ENCODE results near the gene FUT8. TPM values are rescaled to one million over a fixed set of nuclear protein-coding genes. Genes with fewer than 3 reads are reported as not detected.

The FUT8 gene
- total RNA-seq, 1 donor from 2014 or later = 18.1 TPM

DNA sequence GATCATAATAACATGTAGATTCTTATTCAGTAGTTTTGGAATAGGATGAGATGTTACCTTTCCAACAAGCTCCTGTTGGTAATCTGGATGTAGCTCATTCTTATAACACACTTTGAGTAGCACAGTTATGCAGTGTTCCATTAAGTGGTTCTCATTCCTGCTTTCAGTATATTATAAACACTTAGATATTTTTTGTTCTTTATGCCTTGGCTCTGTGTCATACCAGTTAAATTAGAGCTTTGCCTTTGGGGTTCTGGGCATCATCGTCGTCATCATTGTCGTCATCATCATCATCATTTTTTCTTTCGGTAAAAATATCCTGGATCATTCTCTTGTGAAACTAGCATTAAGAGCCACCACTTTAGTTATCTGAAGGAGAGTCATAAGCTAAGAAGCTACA is 87.5 kb downstream of the FUT8 start:
- peaks cover 4% of the 10 kb centered on the region for H3K9me3 Mint-ChIP-seq (ENCODE audit: low read depth)
- H3K27me3 Mint-ChIP-seq (ENCODE audit: low read depth) = no peaks in the 10 kb centered on the region
- H3K27ac Mint-ChIP-seq (ENCODE audit: unreplicated experiment) = no peak overlapping the region
- no peak overlapping the region for H3K4me3 Mint-ChIP-seq (ENCODE audit: unreplicated experiment)
- TF ChIP-seq, protein P1, sequence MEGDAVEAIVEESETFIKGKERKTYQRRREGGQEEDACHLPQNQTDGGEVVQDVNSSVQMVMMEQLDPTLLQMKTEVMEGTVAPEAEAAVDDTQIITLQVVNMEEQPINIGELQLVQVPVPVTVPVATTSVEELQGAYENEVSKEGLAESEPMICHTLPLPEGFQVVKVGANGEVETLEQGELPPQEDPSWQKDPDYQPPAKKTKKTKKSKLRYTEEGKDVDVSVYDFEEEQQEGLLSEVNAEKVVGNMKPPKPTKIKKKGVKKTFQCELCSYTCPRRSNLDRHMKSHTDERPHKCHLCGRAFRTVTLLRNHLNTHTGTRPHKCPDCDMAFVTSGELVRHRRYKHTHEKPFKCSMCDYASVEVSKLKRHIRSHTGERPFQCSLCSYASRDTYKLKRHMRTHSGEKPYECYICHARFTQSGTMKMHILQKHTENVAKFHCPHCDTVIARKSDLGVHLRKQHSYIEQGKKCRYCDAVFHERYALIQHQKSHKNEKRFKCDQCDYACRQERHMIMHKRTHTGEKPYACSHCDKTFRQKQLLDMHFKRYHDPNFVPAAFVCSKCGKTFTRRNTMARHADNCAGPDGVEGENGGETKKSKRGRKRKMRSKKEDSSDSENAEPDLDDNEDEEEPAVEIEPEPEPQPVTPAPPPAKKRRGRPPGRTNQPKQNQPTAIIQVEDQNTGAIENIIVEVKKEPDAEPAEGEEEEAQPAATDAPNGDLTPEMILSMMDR (IDR thresholded peaks at IDR 0.05) = no peak
- no peaks in the 10 kb centered on the region for H3K36me3 Mint-ChIP-seq (ENCODE audit: low read depth)
- H3K4me1 Mint-ChIP-seq (ENCODE audit: low read depth) = peaks cover 7% of the 10 kb centered on the region
- DNase-seq (ENCODE audit: low spot score) = no peak

DNA sequence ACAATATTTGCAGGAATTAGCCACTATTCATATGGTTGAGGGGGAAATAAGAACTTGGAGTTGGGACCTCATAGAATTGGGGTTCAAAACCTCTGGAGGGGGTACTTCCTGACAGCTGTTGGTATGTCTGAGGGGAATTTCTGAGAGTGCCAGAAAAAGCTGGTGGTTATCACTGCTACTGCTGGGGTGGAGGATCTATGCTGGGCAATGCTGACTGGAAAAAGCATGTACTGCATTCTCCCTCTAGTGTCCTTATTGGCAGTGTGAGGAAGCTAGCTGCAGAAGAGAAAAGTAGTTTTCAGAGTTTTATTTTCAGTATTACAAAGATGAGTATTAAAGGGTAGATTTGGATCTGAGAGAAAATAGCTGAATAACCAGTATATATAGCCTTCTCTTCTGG is 88.8 kb downstream of the FUT8 start:
- no peak overlapping the region for H3K4me3 Mint-ChIP-seq (ENCODE audit: unreplicated experiment)
- no peaks in the 10 kb centered on the region for H3K27me3 Mint-ChIP-seq (ENCODE audit: low read depth)
- no peak overlapping the region for H3K27ac Mint-ChIP-seq (ENCODE audit: unreplicated experiment)
- H3K4me1 Mint-ChIP-seq (ENCODE audit: low read depth) = peaks cover 7% of the 10 kb centered on the region
- TF ChIP-seq, protein P1 (IDR thresholded peaks at IDR 0.05) = no peak
- no peak for DNase-seq (ENCODE audit: low spot score)
- no peaks in the 10 kb centered on the region for H3K36me3 Mint-ChIP-seq (ENCODE audit: low read depth)
- peaks cover 4% of the 10 kb centered on the region for H3K9me3 Mint-ChIP-seq (ENCODE audit: low read depth)

DNA sequence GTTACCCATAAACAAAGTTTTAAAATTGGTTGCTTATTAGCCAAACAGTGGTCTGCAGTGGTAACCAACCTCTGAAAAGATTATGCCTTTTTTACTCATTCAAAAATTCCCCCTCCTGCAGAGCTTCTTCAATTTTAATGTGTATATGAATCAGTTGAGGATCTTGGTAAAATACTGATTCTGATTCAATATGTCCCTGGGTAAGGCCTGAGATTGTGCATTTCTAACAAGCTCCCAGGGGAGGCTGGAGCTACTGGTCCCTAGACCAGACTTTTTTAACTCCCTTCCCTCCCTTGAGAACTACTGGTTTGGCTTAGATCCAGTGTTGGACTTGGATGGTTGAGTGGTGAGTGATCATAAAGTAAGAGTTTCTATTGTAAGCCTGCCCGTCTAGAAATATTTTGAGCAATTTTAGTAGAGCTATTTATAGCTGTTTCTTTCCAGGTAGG is 90.2 kb downstream of the FUT8 start:
- Mint-ChIP-seq H3K4me3 (ENCODE audit: unreplicated experiment) (no peak overlapping the region), H3K27me3 (ENCODE audit: low read depth) (no peaks in the 10 kb centered on the region)

DNA sequence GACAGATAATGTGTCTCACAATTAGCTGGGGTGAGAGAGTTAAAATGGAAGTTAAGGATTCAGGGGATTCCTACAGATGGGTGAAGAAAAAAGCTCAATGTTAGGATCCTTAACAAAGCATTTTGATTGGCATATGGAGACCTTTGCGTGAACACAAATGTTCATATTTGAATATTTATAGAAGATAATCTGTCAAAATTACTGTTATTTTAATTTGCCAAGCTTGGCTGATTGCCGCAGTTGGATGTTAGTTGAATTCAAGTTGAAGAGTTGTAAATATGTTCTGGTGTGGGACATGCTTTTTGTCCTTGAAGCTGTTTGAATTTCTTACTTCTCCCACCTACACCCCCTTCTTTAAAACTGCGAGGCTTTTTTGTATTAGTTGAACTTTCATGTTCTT is 91.2 kb downstream of the FUT8 start:
- Mint-ChIP-seq H3K9me3 (ENCODE audit: low read depth) (peaks cover 9% of the 10 kb centered on the region), H3K4me3 (ENCODE audit: unreplicated experiment) (no peak overlapping the region), H3K4me1 (ENCODE audit: low read depth) (peaks cover 7% of the 10 kb centered on the region), H3K27ac (ENCODE audit: unreplicated experiment) (no peak overlapping the region), H3K27me3 (ENCODE audit: low read depth) (no peaks in the 10 kb centered on the region), H3K36me3 (ENCODE audit: low read depth) (peaks cover 5% of the 10 kb centered on the region)
- DNase-seq (ENCODE audit: low spot score) = no peak
- TF ChIP-seq, protein P1 (IDR thresholded peaks at IDR 0.05) = no peak

More for the DNA sequence above, 90.2 kb downstream of the FUT8 start:
- no peak for DNase-seq (ENCODE audit: low spot score)
- Mint-ChIP-seq H3K27ac (ENCODE audit: unreplicated experiment) (no peak overlapping the region), H3K4me1 (ENCODE audit: low read depth) (peaks cover 7% of the 10 kb centered on the region), H3K9me3 (ENCODE audit: low read depth) (peaks cover 7% of the 10 kb centered on the region), H3K36me3 (ENCODE audit: low read depth) (peaks cover 1% of the 10 kb centered on the region)
- TF ChIP-seq, protein P1 (IDR thresholded peaks at IDR 0.05) = no peak

DNA sequence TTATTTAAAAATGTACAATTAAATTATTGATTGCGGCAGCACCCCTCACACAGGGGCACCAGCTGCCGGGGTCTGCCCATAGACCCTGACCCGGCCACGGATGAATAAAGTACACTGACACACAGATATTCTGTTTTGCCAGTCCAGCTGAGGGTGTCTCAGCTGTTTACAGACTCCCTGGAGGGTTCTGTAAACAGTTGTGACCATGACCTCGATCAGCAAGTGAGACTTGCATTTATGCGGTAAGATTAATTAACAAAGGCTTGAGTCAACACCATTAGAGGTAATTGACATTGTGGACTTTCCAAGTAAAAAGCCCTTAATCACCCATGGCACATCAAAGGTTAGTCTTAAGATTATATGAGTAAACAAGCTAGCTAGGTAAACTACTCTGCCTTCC is 94.3 kb downstream of the FUT8 start:
- no peaks in the 10 kb centered on the region for H3K27me3 Mint-ChIP-seq (ENCODE audit: low read depth)
- H3K4me1 Mint-ChIP-seq (ENCODE audit: low read depth) = peaks cover 7% of the 10 kb centered on the region
- no peak overlapping the region for H3K27ac Mint-ChIP-seq (ENCODE audit: unreplicated experiment)

More for the DNA sequence above, 94.3 kb downstream of the FUT8 start:
- H3K4me3 Mint-ChIP-seq (ENCODE audit: unreplicated experiment) = no peak overlapping the region
- peaks cover 14% of the 10 kb centered on the region for H3K36me3 Mint-ChIP-seq (ENCODE audit: low read depth)
- H3K9me3 Mint-ChIP-seq (ENCODE audit: low read depth) = peaks cover 30% of the 10 kb centered on the region
- no peak for DNase-seq (ENCODE audit: low spot score)
- TF ChIP-seq, protein P1 (IDR thresholded peaks at IDR 0.05) = no peak

All from chondrocyte (in vitro differentiated cells).